HG03520 (cell line): Measurements from ENCODE around the gene CCDC86.

Experiments used
- ATAC-seq: cut with Tn5 transposase; IDR thresholded peaks from one replicate; pipeline ENCODE4 v1.9.1; 2021; ENCODE audit warnings: mild to moderate bottlenecking, moderate library complexity; ENCODE audit not compliant: unreplicated experiment

CCDC86 gene

DNA sequence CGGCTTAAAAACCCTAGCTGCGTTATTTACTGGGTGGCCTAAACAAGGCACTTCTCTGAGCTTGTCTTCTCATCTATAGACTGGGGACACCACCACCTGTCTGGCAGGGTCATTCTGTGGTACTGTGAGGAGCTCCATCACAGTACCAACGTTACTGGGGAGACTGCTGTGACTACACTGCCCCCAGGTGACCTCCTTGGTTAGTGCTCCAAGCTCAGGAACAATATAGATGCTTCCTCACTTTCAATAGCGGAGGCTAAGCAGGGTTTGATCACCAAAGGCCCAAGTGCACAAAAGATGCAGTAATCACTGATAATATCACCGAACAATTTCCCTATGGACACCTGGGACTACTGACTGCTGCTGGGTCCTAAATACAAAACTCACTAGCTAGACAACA is 45.6 kb downstream of the CCDC86 start:
- no peak for ATAC-seq

DNA sequence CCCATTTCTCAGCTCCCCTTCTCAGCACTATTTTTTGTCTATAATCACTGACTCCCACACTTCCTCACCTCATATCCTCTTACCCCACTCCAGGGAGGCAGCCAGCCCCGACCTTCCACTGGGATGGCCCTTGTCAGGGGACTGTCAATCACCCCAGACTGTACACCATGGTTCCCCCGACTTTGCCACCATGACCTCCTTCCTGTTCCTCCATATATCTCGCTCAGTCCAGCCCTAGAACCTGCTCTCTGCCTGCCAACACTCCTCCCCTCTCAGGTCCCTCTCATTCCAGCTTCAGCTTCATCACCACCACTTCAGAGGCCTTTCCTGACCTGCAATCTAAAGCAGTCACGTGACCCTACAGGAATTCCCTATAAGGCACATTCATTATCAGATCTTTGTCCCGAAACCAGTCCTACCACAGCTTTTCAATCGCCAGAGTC is 48.0 kb downstream of the CCDC86 start:
- ATAC-seq, result no peak

DNA sequence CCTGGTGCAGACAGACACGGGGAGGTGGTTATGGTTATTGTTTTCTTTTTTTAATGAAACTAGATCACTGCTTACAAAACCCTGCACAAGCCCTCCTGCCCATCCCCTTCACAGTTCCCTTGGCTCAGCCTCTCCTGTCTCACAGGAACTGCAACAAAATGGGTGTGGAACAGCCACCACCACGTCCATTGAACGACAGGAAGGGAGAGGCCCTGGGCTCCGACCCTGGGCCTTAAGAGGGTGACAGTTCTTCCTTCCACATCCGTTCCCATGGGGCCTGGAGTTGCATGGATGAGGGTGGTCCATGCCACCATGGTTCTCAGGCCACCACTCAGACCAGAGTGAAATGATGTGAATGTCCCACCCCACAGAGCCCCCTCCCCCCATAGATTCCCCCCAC is 48.8 kb downstream of the CCDC86 start:
- no peak for ATAC-seq

DNA sequence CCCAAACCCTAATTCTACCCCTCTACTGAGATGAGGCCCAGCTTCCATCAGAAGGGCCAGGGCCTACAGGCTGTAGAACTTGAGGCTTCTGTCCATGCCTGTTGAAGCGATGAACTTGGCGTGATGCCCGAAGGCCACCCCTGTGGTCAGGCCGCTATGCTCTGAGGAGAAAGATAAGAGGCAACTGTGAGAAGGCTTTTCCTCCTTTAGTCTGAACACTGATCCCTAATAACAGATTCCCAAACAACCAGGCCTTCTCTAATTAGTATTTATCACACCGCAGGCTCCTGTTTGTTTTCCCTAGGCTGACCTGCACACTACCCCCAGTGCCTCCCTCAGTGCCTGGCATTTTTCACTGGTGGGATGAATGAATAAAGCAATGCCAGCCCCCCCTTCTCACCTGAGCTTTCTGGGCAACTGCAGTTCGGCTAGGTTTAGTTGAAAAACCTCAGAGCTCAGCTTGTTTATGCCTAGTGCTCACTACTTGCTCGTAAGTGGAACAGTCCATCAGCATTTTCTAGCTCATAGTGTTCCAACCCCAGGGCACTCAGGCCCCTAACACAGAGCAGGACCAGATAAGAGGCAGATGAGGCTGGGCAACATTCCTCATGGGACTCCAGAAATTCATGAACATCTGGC is 49.3 kb downstream of the CCDC86 start:
- ATAC-seq, result no peak

DNA sequence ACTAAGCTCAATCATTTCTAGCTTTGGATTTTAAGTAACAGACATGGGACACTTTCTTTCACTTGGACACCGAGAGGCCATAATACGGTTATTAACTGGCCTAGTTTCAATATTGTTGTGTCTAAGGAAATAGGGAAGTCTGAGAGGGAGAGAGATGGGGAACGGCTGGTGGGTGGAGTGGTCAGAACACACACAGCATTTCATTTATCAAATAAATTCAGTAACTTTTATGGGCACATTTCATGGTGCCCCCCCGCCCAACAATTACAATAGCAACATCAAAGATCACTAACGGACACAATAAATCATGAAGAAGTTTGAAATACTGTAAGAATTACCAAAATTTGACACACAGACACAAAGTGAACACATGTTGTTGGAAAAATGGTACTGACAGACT is 53.8 kb downstream of the CCDC86 start:
- ATAC-seq, result no peak

DNA sequence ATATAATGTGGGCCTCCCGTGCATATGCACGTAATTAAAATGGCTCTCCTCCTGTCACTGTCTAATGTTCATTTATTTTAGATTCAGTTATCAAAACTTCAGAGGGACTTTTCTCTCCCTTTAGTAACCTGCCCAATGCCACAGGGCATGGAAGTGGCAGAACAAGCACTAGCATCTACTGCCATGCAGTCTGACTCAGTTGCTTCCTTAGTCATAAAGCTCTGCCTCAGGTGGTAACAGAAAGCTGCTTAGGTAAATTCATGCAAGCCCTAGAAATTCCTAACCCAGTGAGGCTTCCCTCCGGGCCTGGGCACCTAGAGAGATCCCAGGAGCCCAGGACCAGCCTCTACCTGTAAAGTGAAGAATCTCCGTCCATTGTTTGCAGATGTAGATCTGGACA is 55.6 kb downstream of the CCDC86 start:
- no peak for ATAC-seq

DNA sequence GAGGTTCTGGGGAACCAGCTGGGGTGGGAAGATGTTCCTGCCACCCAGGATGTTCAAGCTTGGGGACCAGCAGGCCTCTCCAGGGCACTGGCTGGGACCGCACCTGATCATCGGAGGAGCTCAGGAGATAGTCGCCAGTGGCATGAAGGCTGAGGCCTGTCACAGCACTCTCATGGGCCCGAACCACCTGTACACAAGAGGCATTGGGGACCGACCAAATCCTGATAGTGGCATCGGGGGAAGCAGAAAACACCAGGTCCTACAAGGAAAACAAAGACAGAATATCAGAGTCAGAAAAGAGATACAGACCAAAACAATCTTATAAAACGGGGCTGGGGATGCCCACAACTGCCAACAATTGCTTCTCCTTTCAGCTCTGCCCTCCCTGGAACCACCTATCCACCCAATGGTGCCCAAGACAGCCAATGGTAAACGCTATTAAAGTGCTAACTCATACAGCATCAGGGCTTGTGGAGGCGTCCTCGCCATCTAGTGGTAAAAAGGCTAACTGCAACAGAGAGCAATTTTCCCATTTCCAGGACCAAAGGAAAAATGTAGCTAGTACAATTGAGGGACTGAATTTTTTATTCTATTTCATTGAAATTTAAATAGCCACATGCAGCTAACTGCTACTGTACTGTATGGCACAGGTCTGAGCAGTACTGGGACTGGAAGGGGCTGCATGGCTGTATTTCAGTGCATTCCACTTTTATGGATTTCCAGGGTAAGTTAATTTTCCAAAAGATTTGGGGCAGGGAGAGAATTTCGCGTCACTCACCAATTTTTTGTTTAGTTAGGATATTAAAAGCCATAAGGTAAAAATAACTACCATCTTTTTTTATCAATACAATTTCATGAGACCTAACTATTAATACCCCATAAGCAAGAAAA is 57.4 kb downstream of the CCDC86 start:
- ATAC-seq, result no peak

DNA sequence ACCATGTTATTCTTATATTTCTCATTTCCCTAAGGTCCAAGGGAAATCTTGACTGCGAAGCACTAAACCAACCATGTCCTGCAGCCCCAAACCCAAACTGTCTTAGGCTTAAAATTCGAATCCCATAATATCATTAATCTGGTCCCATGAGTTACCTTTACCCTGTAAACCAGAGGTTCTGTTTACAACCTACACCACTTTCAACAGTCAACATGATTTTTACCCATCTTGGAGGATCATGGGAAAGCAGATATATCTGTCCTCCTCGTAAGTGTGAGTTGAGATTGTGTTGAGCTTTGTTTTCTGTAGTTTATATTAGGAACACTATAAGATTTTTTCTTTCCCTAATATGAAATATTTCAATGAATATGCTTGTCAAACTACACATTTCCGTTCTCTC is 58.1 kb downstream of the CCDC86 start:
- ATAC-seq, result no peak
